ENCODE results near the gene PDCD4.

Gene PDCD4

GRCh38 chr10:110840225-110840922, 31.4 kb upstream of the PDCD4 start:
- 0 out of 2 replicates have a peak, but pooled peaks cover 6% of the 10 kb centered on the region for H3K79me2 ChIP-seq (ENCODE audit: control insufficient read depth, low read length)
- no peaks in the 10 kb centered on the region for H3K27me3 ChIP-seq (ENCODE audit: control insufficient read depth, low read length)
- no peak overlapping the region for H3K4me3 ChIP-seq (ENCODE audit: low read length)
- 0 out of 2 replicates have a peak, but pooled peaks cover 3% of the 10 kb centered on the region for H3K36me3 ChIP-seq (ENCODE audit: control insufficient read depth, low read length)
- peaks cover 74% of the 10 kb centered on the region for H3K4me1 ChIP-seq (ENCODE audit: control insufficient read depth, low read length)
- H3K4me2 ChIP-seq (ENCODE audit: low read length) = 0 out of 2 replicates have a peak overlapping the region, but pooled peaks have one; percentile 95
- H3K27ac ChIP-seq (ENCODE audit: low read depth, low read length) = no peak overlapping the region
- no peak for TF ChIP-seq EZH2phosphoT487 (IDR thresholded peaks at IDR 0.05; ENCODE audit: borderline replicate concordance, low read length)
- TF ChIP-seq CTCF (IDR thresholded peaks at IDR 0.05; ENCODE audit: low read depth, low read length, poor library complexity, severe bottlenecking) = no peak
- no peaks in the 10 kb centered on the region for H3K9me2 ChIP-seq (replicated peaks; ENCODE audit: control insufficient read depth, low read length)
- H4K20me1 ChIP-seq (ENCODE audit: control insufficient read depth, insufficient read depth, low read depth, low read length) = no peaks in the 10 kb centered on the region
- H3K9me3 ChIP-seq (ENCODE audit: control insufficient read depth, insufficient read depth, low read length) = no peaks in the 10 kb centered on the region
- H3F3A ChIP-seq (ENCODE audit: control insufficient read depth, insufficient read depth) = peaks cover 16% of the 10 kb centered on the region

GRCh38 chr10:110840923-110841428, 30.8 kb upstream of the PDCD4 start:
- H3K4me3 ChIP-seq (ENCODE audit: low read length) = no peak overlapping the region
- H3K4me1 ChIP-seq (ENCODE audit: control insufficient read depth, low read length) = peaks cover 74% of the 10 kb centered on the region
- peaks cover 16% of the 10 kb centered on the region for H3F3A ChIP-seq (ENCODE audit: control insufficient read depth, insufficient read depth)
- peak overlapping the region; percentile 95 for H3K4me2 ChIP-seq (ENCODE audit: low read length)
- H3K9me3 ChIP-seq (ENCODE audit: control insufficient read depth, insufficient read depth, low read length) = no peaks in the 10 kb centered on the region
- H4K20me1 ChIP-seq (ENCODE audit: control insufficient read depth, insufficient read depth, low read depth, low read length) = no peaks in the 10 kb centered on the region
- 0 out of 2 replicates have a peak, but pooled peaks cover 3% of the 10 kb centered on the region for H3K36me3 ChIP-seq (ENCODE audit: control insufficient read depth, low read length)
- TF ChIP-seq EZH2phosphoT487 (IDR thresholded peaks at IDR 0.05; ENCODE audit: borderline replicate concordance, low read length) (no peak), CTCF (IDR thresholded peaks at IDR 0.05; ENCODE audit: low read depth, low read length, poor library complexity, severe bottlenecking) (no peak)
- H3K27me3 ChIP-seq (ENCODE audit: control insufficient read depth, low read length) = no peaks in the 10 kb centered on the region
- peak overlapping the region; percentile 95; the same call in 1 of the 2 replicates for H3K27ac ChIP-seq (ENCODE audit: low read depth, low read length)
- H3K9me2 ChIP-seq (replicated peaks; ENCODE audit: control insufficient read depth, low read length) = no peaks in the 10 kb centered on the region
- 0 out of 2 replicates have a peak, but pooled peaks cover 6% of the 10 kb centered on the region for H3K79me2 ChIP-seq (ENCODE audit: control insufficient read depth, low read length)

- no peaks in the 10 kb centered on the region for H3K27me3 ChIP-seq (ENCODE audit: control insufficient read depth, low read length)
- H3K9me3 ChIP-seq (ENCODE audit: control insufficient read depth, insufficient read depth, low read length) = no peaks in the 10 kb centered on the region
- no peak for TF ChIP-seq EZH2phosphoT487 (IDR thresholded peaks at IDR 0.05; ENCODE audit: borderline replicate concordance, low read length)
- TF ChIP-seq CTCF (IDR thresholded peaks at IDR 0.05; ENCODE audit: low read depth, low read length, poor library complexity, severe bottlenecking) = no peak
- no peaks in the 10 kb centered on the region for H3K9me2 ChIP-seq (replicated peaks; ENCODE audit: control insufficient read depth, low read length)
- H3K4me1 ChIP-seq (ENCODE audit: control insufficient read depth, low read length) = peaks cover 82% of the 10 kb centered on the region
- H3F3A ChIP-seq (ENCODE audit: control insufficient read depth, insufficient read depth) = peaks cover 14% of the 10 kb centered on the region
- no peaks in the 10 kb centered on the region for H4K20me1 ChIP-seq (ENCODE audit: control insufficient read depth, insufficient read depth, low read depth, low read length)
- 0 out of 2 replicates have a peak, but pooled peaks cover 6% of the 10 kb centered on the region for H3K79me2 ChIP-seq (ENCODE audit: control insufficient read depth, low read length)
- H3K4me2 ChIP-seq (ENCODE audit: low read length) = peak overlapping the region; percentile 95
- peak overlapping the region; percentile 95 for H3K27ac ChIP-seq (ENCODE audit: low read depth, low read length)
- peak overlapping the region; percentile 71 for H3K4me3 ChIP-seq (ENCODE audit: low read length)
- H3K36me3 ChIP-seq (ENCODE audit: control insufficient read depth, low read length) = 0 out of 2 replicates have a peak, but pooled peaks cover 3% of the 10 kb centered on the region
Observed at GRCh38 chr10:110841767-110842267, 29.9 kb upstream of the PDCD4 start.

Data from DOHH2 (cell line).